Measurements from ENCODE around the gene BRME1. TPM values are rescaled to one million over a fixed set of nuclear protein-coding genes. Genes with fewer than 3 reads are reported as not detected.

Gene BRME1
- total RNA-seq, 1 experiment from 2014 or later = 6.7 TPM

DNA sequence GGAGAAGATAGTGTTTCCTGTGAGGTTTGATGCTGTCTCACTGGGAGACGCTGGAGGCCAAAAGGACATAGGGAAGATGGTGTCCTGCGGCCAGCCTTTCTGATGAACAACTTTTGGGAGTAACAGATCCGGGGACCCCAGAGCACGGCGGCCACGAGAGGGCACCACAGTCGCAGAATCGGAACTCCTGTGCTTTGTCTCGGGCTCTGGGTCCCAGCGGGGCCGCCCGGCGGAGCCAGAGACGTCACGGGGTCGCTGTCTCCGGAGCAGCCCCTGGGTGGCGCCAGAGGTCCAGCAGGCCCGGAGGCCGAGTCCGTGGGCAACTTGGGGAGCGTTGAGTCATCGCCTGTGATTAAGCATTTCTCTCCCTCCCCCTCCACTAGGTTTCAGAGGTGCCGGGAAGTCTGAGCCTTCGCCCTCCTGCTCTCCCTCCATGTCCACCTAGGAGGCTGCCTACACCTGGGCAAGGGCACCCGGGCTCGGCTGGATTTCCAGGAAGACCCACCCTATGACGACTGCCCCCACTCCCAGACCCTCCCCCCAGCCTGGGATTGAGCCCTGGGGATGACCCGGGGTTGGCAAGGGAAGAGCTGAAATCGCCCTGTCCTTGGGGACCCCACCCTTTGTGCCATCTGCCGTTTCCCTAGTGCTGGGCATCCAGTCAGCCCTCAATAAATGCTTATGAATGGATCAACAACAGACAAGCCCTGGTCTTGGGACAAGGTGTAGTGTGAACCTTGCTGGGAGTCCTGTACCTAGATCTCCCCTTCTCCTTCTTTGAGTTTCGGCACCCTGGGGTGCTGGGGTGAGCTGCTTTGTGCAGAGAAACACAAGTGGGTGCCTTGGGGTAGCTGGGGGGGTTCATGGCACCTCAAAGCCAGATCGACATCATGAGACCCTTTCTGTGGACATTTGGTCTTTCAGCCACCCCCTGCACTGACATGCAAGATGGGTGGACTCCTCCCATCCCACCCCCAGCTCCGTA is 25.6 kb downstream of the BRME1 start:
- H2AK5ac ChIP-seq (ENCODE audit: insufficient read length, low read length) = peak overlapping the region; percentile 5
- H2BK15ac ChIP-seq (ENCODE audit: low read depth, low read length) = no peak overlapping the region
- H4K91ac ChIP-seq (ENCODE audit: insufficient read length, low read depth, low read length) = no peak overlapping the region
- H3K9ac ChIP-seq (ENCODE audit: extremely low read depth, insufficient read length, low read length) = no peak overlapping the region
- H3K36me3 Mint-ChIP-seq (ENCODE audit: insufficient read depth in 1 of 3, low read depth in 3 of 3) = no peaks in the 10 kb centered on the region
- peak overlapping the region; percentile 66 for H3K18ac ChIP-seq (ENCODE audit: insufficient read length, low read depth, low read length)
- no peak overlapping the region for H3K27ac ChIP-seq (ENCODE audit: insufficient read length, low read depth, low read length)
- H3K27me3 ChIP-seq (ENCODE audit: insufficient read depth, low read length) = peaks cover 2% of the 10 kb centered on the region; the same call in 1 of the 2 replicates
- TF ChIP-seq, protein P1, sequence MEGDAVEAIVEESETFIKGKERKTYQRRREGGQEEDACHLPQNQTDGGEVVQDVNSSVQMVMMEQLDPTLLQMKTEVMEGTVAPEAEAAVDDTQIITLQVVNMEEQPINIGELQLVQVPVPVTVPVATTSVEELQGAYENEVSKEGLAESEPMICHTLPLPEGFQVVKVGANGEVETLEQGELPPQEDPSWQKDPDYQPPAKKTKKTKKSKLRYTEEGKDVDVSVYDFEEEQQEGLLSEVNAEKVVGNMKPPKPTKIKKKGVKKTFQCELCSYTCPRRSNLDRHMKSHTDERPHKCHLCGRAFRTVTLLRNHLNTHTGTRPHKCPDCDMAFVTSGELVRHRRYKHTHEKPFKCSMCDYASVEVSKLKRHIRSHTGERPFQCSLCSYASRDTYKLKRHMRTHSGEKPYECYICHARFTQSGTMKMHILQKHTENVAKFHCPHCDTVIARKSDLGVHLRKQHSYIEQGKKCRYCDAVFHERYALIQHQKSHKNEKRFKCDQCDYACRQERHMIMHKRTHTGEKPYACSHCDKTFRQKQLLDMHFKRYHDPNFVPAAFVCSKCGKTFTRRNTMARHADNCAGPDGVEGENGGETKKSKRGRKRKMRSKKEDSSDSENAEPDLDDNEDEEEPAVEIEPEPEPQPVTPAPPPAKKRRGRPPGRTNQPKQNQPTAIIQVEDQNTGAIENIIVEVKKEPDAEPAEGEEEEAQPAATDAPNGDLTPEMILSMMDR (conservative IDR thresholded peaks at IDR 0.05) = peak; percentile 100
- no peak overlapping the region; the same call in 1 of the 2 replicates for H3K4ac ChIP-seq (ENCODE audit: low read depth, low read length)
- peak overlapping the region; percentile 30 for H3K4me2 ChIP-seq (ENCODE audit: insufficient read depth, insufficient read length, low read length)
- H3K79me1 ChIP-seq (ENCODE audit: insufficient read depth, low read depth, low read length, poor library complexity, severe bottlenecking) = no peaks in the 10 kb centered on the region
- H2BK120ac ChIP-seq (ENCODE audit: low read depth, low read length, poor library complexity, severe bottlenecking) = no peak overlapping the region
- no peaks in the 10 kb centered on the region for H3K79me2 ChIP-seq (ENCODE audit: insufficient read depth, low read length)
- H3K9me3 Mint-ChIP-seq = no peaks in the 10 kb centered on the region; a peak in 1 of 5 replicates
- H3T11ph ChIP-seq (ENCODE audit: low read length) = no peak overlapping the region
- peaks cover 3% of the 10 kb centered on the region for H3K23me2 ChIP-seq (ENCODE audit: insufficient read length, low read depth, low read length, poor library complexity, severe bottlenecking)
- H2BK5ac ChIP-seq (ENCODE audit: insufficient read length, low read length) = no peak overlapping the region
- H3K9me3 ChIP-seq (ENCODE audit: control insufficient read depth, low read depth, low read length) = no peaks in the 10 kb centered on the region
- no peak overlapping the region for H3K56ac ChIP-seq (ENCODE audit: insufficient read length, low read depth, low read length)
- peak overlapping the region; percentile 77; the same call in 1 of the 2 replicates for H3K14ac ChIP-seq (ENCODE audit: insufficient read depth, low read length)
- no peak overlapping the region for H2AFZ ChIP-seq (ENCODE audit: low read length)
- peaks cover 20 to 27% of the 10 kb centered on the region in 2 experiments for H3K4me1 Mint-ChIP-seq
- H3K27me3 Mint-ChIP-seq (ENCODE audit: low read depth) = peaks cover 38% of the 10 kb centered on the region
- no peak overlapping the region for H3K23ac ChIP-seq (ENCODE audit: insufficient read length, low read depth, low read length)
- H4K5ac ChIP-seq (ENCODE audit: insufficient read length, low read depth, low read length) = no peak overlapping the region
- peak; percentile 97 for DNase-seq
- no peak overlapping the region for H4K8ac ChIP-seq (replicated peaks; ENCODE audit: insufficient read length, low read depth, low read length)
- no peak overlapping the region for H2BK12ac ChIP-seq (ENCODE audit: insufficient read length, low read depth, low read length)
- peak overlapping the region in 2 of 3 experiments; percentile 83 to 91; a peak in 3 of 7 replicates for H3K27ac Mint-ChIP-seq
- H4K20me1 ChIP-seq (ENCODE audit: control insufficient read depth, insufficient read depth, insufficient read length) = no peaks in the 10 kb centered on the region
- no CpG with 5 or more reads among the region's 34 CpGs for WGBS (ENCODE audit: extremely low coverage, insufficient read length, low lambda C conversion rate)
- no peak overlapping the region for H2BK20ac ChIP-seq (ENCODE audit: low read depth, low read length, poor library complexity, severe bottlenecking)
- H3K4me3 Mint-ChIP-seq = peak overlapping the region; percentile 8 to 60; a peak in 3 of 5 replicates
- H3K4me1 ChIP-seq (ENCODE audit: insufficient read depth, low read length) = peaks cover 3% of the 10 kb centered on the region; the same call in 1 of the 2 replicates
